ENCODE results near the gene CDCA7L.
"Not testable (repeated sequence)": the region's sequence is repeated elsewhere in the genome, so short reads cannot be mapped to it uniquely, and the experiment has no call there.

Gene CDCA7L

GRCh38 chr7:21884496-21884895, 61.2 kb downstream of the CDCA7L start:
- H3K4me3 ChIP-seq (replicated peaks; ENCODE audit: low read depth, low read length): no peak overlapping the region
- DNase-seq (ENCODE audit: extremely low read depth, low read depth): no peak
- TF ChIP-seq CTCF (IDR thresholded peaks at IDR 0.05; ENCODE audit: low read depth, low read length, missing control alignments): no peak

GRCh38 chr7:21883501-21883900, 62.2 kb downstream of the CDCA7L start:
- not testable (repeated sequence) for DNase-seq (ENCODE audit: extremely low read depth, low read depth); H3K4me3 ChIP-seq (replicated peaks; ENCODE audit: low read depth, low read length)

- TF ChIP-seq CTCF (IDR thresholded peaks at IDR 0.05; ENCODE audit: low read depth, low read length, missing control alignments): no peak
- DNase-seq (ENCODE audit: extremely low read depth, low read depth): no peak
- no peak overlapping the region for H3K4me3 ChIP-seq (replicated peaks; ENCODE audit: low read depth, low read length)
These were observed 62.6 kb downstream of the CDCA7L start for GRCh38 chr7:21883069-21883468.

DNA sequence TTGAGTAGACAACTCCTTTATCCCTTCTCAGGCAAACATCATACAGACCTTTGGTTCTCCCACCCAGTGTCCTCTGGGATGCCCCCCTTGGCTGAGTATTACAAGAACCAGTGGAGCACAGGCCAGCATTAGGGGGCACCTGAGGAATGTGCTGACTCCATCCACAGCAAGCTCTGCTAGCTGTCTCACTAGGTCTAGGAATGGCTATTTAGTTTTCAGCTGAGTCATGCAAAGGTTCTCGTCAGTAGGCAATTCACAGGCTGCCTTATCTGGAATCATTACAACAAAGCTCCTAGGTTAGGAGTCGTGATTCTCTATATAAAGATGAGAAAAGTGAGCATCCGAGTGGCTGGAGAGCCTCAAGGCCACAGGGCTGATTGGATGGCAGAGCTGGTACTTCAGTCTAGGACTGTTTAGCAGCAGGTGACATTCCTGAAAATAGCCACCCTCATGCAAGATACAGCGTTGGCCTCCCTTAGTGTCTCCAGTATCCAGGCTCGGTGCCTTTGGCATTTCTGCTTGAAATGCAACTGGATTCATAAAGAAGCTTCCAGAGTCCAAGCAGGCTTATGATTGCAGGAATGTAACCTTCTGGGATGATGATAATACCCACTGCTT, 75.8 kb downstream of the CDCA7L start:
- no peak for DNase-seq (ENCODE audit: extremely low read depth, low read depth)
- no peak for TF ChIP-seq CTCF (IDR thresholded peaks at IDR 0.05; ENCODE audit: low read depth, low read length, missing control alignments)
- H3K4me3 ChIP-seq (replicated peaks; ENCODE audit: low read depth, low read length): no peak overlapping the region

- H3K4me3 ChIP-seq (replicated peaks; ENCODE audit: low read depth, low read length): no peak overlapping the region
- no peak for TF ChIP-seq CTCF (IDR thresholded peaks at IDR 0.05; ENCODE audit: low read depth, low read length, missing control alignments)
- DNase-seq (ENCODE audit: extremely low read depth, low read depth): no peak
These were observed 77.2 kb downstream of the CDCA7L start for GRCh38 chr7:21868576-21868850.

- no peak overlapping the region for H3K4me3 ChIP-seq (replicated peaks; ENCODE audit: low read depth, low read length)
- no peak for DNase-seq (ENCODE audit: extremely low read depth, low read depth)
- TF ChIP-seq CTCF (IDR thresholded peaks at IDR 0.05; ENCODE audit: low read depth, low read length, missing control alignments): no peak
These were observed 77.7 kb downstream of the CDCA7L start for GRCh38 chr7:21867816-21868575.

DNA sequence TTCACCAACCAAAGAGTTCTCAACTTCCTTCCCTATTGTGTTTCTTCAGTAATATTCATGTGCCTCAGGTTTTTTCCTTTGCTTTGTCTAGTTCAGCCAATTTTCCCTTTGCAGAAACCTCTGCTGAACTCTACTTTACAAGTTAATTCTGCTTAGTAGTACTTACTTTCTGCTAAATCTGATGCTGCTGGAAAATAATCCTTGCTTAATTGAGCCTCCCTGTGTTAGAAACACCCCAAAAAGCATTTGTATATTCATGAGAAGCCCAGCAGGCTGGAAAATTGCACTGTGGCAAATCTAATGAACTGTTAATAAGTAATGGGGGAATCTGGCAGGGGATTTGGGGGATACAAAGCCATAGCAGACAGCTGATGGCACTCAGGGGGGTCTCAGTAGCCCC, 78.5 kb downstream of the CDCA7L start:
- H3K4me3 ChIP-seq (replicated peaks; ENCODE audit: low read depth, low read length): no peak overlapping the region
- no peak for DNase-seq (ENCODE audit: extremely low read depth, low read depth)
- TF ChIP-seq CTCF (IDR thresholded peaks at IDR 0.05; ENCODE audit: low read depth, low read length, missing control alignments): no peak

All from HFF-Myc (cell line).